Thoracic aorta (tissue), 2 donors: ENCODE measurements around the gene HARBI1. TPM values are rescaled to one million over a fixed set of nuclear protein-coding genes. Genes with fewer than 3 reads are reported as not detected.

Experiments
- ATAC-seq: fragments of 150-250 bp; one replicate; pipeline ENCODE4 v1.8.0; 2017; ENCODE audit warnings: low read depth; ENCODE audit not compliant: insufficient number of reproducible peaks, low FRiP score
- DNase-seq: peaks from one replicate; pipeline ENCODE4 v3.0.0-alpha.2; 2020; ENCODE audit warnings: low spot score
- H3K27ac ChIP-seq, 2 donors: fragments of 200-600 bp; sonication (generic); 1 replicate in 1 of 2; 2 replicates in 1 of 2; pipeline ENCODE4 v1.5.1; 2016; ENCODE audit warnings: mild to moderate bottlenecking in 2 of 2, moderate library complexity in 2 of 2
- H3K27me3 ChIP-seq: fragments of 200-600 bp; sonication (generic); replicated peaks from 2 replicates; pipeline ENCODE4 v1.6.0; 2016; ENCODE audit warnings: mild to moderate bottlenecking; ENCODE audit not compliant: insufficient read depth
- H3K36me3 ChIP-seq: fragments of 200-600 bp; sonication (generic); one replicate; pipeline ENCODE4 v1.5.1; 2016
- H3K4me1 ChIP-seq, 2 donors: fragments of 200-600 bp; sonication (generic); 1 replicate in 1 of 2; 2 replicates in 1 of 2; pipeline versions ENCODE4 v1.5.1 to v1.6.0; 2016; ENCODE audit warnings: low read depth in 2 of 2, mild to moderate bottlenecking in 1 of 2; ENCODE audit not compliant: control insufficient read depth in 1 of 2
- H3K4me3 ChIP-seq: fragments of 200-600 bp; sonication (generic); 2 replicates; pipeline ENCODE4 v1.5.1; 2016; ENCODE audit warnings: mild to moderate bottlenecking
- H3K9me3 ChIP-seq: fragments of 200-600 bp; sonication (generic); 2 replicates; pipeline ENCODE4 v1.5.1; 2016
- total RNA-seq, 2 donors: library from RNA; depleted of rRNA; stranded (reverse); fragments of >200 nt; gene quantifications; one replicate each; pipeline versions ENCODE4 v1.1.0 to v1.2.3, GENCODE V29; 2016
- TF ChIP-seq, protein P1 (sequence below): fragments of 200-600 bp; sonication (generic); IDR thresholded peaks from one replicate; pipeline ENCODE4 v1.5.1; 2019; ENCODE audit warnings: antibody characterized with exemption

The HARBI1 gene
- total RNA-seq, 2 donors from 2014 or later, result 1.1 TPM; not detected in 1

DNA sequence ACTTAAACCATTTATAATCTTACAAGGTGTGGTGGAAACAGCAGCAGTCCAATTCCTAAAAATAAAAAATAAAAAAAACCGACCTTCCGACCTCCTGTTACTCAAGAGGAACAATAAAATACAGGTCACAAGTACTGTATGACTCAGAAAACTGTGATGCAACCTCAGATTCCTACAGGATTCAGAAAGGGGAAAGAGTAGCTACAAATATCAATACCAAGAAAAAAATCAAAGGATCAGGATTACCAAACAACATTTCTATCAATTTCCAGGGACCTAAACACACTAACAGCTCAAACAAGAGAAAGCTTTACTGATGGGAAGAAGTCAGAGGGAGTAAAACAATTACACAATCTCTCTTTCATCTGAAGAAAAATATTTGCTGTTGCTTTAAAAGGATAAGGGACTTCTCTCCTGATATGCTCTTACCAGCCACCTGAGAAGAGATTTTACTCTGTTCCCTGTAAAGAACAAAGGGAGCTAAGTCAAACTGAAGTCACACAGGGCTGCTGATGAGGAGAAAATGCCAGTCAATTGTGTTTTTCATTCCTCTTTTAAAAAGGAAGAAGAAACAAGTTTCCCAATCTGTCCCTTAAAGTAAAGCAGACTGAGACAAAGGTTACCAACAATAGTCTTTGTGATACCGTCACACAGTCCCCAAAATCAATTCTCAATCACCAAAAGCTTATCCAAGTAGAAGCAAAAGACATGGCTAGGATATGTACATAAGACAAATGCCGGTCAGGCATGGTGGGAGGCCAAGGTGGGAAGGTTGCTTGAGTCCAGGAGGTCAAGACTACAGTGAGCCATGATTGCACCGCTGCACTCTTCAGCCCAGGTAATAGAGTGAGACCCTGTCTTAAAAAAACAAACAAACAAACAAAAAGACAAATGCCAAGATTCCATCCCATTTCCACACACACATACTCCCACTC is 62.5 kb downstream of the HARBI1 start:
- no peak overlapping the region for H3K4me3 ChIP-seq
- no peaks in the 10 kb centered on the region for H3K27me3 ChIP-seq
- DNase-seq (no peak), ATAC-seq (peak; percentile 68)
- TF ChIP-seq, protein P1, sequence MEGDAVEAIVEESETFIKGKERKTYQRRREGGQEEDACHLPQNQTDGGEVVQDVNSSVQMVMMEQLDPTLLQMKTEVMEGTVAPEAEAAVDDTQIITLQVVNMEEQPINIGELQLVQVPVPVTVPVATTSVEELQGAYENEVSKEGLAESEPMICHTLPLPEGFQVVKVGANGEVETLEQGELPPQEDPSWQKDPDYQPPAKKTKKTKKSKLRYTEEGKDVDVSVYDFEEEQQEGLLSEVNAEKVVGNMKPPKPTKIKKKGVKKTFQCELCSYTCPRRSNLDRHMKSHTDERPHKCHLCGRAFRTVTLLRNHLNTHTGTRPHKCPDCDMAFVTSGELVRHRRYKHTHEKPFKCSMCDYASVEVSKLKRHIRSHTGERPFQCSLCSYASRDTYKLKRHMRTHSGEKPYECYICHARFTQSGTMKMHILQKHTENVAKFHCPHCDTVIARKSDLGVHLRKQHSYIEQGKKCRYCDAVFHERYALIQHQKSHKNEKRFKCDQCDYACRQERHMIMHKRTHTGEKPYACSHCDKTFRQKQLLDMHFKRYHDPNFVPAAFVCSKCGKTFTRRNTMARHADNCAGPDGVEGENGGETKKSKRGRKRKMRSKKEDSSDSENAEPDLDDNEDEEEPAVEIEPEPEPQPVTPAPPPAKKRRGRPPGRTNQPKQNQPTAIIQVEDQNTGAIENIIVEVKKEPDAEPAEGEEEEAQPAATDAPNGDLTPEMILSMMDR, result no peak
- no peaks in the 10 kb centered on the region for H3K36me3 ChIP-seq
- H3K27ac ChIP-seq, result peak overlapping the region; percentile 46 to 63
- peaks cover 22 to 47% of the 10 kb centered on the region in 2 donors for H3K4me1 ChIP-seq
- no peaks in the 10 kb centered on the region for H3K9me3 ChIP-seq

GRCh38 chr11:46553814-46554212 is 63.2 kb downstream of the HARBI1 start:
- H3K4me3 ChIP-seq, result no peak overlapping the region
- ATAC-seq, result no peak

More at GRCh38 chr11:46553814-46554212, 63.2 kb downstream of the HARBI1 start:
- DNase-seq, result no peak
- Histone ChIP-seq H3K36me3 (no peaks in the 10 kb centered on the region), H3K27ac (peak overlapping the region; percentile 30 to 63), H3K9me3 (no peaks in the 10 kb centered on the region), H3K4me1 (peaks cover 22 to 40% of the 10 kb centered on the region in 2 donors), H3K27me3 (no peaks in the 10 kb centered on the region)
- TF ChIP-seq, protein P1, result no peak

Other genes starting within 250 kb of the HARBI1 start
- 10 to 100 TPM; 13.5 to 21.0 TPM for gene MDK, start 235.6 kb downstream of the HARBI1 start, total RNA-seq
- 1 to 10 TPM in 1 of 2 donors, not detected in 1; 1.8 TPM for gene CHRM4, start 225.5 kb downstream of the HARBI1 start, total RNA-seq
- gene AMBRA1, start 23.2 kb downstream of the HARBI1 start, total RNA-seq, result 10 to 100 TPM; 35.2 to 42.2 TPM
- gene ATG13, start 326 bp upstream of the HARBI1 start, total RNA-seq, result 100 to 1,000 TPM; 121 to 144 TPM
- 100 to 1,000 TPM; 106 to 159 TPM for gene ARHGAP1, start 83.4 kb upstream of the HARBI1 start, total RNA-seq
- 10 to 100 TPM in 1 of 2 donors, 1 to 10 TPM in 1; 5.9 to 11.9 TPM for gene ZNF408, start 83.8 kb upstream of the HARBI1 start, total RNA-seq
- not detected for gene F2, start 102.0 kb upstream of the HARBI1 start, total RNA-seq
- 10 to 100 TPM; 34.7 to 37.1 TPM for gene CKAP5, start 229.1 kb upstream of the HARBI1 start, total RNA-seq